Stimulated activated CD8-positive, alpha-beta memory T cell treated with anti-CD3 and anti-CD28 coated beads, Interleukin-12 subunit alpha, Interleukin-12 subunit beta, amount 100 ng/mL, for 24 hours (primary cell): ENCODE data around the gene RCVRN.

Source experiments
- DNase-seq: peaks from one replicate; pipeline ENCODE4 v3.0.0-alpha.2; 2020; ENCODE audit errors: extremely low read depth

RCVRN gene

DNA sequence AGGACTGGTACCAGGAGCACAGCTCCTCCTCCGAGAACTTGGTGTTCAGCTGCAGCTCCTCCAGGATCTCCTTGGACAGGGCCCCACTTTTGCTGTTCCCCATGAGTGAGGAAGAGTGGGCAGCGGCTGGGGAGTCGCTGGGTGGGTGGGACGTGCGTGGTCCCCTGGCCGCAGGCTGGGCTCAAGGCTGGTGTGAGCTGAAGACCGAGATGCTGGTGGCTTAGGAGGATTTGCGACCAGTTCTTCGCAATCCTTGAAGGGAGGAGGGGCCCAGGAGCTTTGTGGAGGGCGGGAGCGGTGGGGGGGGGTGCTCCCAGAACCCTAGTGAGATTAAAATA is at the start of gene RCVRN:
TSS of gene RCVRN (minus strand) at position 194 of the 338 bp plus-strand sequence. CDS start at position 103, 91 bp downstream.
- DNase-seq: no peak

DNA sequence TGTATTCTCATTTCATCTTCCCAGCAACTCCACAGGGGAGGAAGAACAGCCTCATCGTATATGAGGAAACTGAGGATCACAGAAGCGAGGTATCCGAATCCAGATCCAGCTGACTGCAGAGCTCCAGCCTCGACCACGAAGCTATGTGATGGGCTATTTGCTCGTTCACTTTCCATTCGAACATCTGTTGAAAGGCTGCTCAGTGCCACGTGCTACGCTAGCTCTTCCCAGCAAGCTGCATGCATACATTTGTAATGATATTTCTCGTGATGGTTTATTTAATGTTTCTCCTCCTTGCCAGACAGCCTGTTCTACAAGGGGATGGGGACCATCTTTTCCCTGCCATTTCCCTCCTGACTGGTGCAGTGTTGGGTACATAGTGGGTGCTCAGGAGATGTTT is 48.4 kb upstream of the RCVRN start:
- no peak for DNase-seq

DNA sequence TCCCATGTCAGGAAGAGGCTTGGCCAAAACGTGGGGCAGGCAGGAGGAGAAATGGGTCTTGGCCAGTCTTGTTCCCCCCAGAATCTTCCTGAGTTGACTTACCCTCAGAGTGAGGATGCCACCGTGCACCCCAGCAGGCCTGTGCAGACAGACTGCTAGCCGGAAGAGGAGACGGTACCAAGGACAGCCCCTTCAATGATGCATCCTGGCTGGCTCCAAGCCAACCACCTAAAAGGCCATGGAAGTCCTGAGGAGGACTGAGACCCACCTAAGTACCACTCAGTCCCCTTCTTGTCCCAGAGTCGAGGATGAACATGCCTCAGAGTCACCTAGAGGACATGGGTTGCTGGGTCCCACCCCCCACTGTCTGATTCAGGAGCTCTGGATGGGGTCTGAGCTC is 46.7 kb upstream of the RCVRN start:
- DNase-seq: no peak

DNA sequence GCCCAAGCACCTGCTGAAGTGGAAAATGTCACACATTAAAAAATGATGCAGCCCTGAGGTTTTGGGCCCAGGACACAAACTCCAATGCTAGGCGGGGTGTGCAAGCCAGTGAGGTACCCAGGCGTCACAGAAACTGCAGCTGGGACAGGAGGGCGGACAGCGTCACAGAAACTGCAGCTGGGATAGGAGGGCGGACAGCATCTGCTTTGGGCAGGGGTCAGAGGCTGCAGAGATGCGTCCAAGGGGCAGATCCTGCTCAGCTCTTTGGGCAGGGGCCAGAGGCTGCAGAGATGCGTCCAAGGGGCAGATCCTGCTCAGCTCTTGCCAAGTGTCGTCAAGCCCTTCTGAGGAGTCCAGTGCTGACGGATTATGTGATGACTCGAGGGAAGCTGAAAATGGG is 43.9 kb upstream of the RCVRN start:
- DNase-seq: no peak

DNA sequence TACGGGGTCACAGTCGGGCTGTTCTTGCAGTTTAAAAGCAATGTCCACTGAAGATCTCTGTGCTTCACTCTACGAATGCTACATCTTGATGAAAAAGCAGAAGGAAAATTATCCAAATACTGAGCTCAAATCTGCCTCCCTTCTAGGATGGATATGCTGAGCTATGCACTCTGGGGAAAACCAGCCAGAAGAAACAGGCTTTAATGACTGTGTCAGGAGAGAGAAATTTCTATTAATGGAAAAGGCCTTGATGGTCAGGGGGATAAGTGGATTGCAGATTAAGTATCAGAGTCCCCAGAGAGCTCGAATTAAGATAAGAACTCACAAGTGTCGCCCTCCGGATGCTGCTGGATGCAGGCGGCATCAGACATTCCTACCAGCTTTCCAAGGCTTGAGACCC is 39.6 kb upstream of the RCVRN start:
- DNase-seq: no peak

DNA sequence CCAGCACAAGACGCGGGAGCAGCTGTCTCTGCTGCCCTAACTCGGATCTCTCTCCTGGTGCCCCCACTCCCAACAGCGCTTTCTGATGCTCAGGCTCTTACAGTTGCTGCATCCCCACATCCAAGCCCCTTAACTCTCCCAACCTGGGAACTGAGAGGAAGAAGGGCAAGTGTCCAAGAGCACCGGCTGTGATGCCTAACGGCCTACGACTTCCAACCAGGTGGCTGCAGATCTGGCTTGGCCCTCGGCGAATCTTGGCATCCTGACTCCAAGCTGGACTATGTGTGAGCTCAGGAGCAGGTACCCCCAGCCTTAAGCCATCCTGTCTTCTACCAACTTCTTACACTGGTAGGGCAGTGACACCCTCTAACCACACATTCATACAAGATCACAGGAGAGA is 38.3 kb upstream of the RCVRN start:
- no peak for DNase-seq

DNA sequence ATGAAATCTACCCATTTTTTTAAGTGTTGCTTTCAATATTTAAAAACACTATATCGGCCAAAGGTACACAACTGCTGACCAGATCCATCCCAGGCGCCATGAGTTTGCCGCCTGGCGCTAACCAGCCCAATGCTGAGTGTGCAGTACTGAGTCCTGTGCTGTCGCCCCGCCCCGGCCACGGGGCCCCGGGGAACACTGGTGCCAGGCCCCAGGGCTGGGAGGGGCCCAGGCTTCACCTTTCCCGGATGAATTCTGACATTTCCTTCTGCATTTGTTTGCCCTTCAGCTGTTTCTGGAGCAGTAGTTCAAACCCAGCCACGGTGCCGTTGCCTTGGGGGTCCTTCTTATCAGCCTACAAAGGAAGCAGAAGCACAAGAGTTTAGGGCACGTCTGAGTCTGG is 37.8 kb upstream of the RCVRN start:
- no peak for DNase-seq

DNA sequence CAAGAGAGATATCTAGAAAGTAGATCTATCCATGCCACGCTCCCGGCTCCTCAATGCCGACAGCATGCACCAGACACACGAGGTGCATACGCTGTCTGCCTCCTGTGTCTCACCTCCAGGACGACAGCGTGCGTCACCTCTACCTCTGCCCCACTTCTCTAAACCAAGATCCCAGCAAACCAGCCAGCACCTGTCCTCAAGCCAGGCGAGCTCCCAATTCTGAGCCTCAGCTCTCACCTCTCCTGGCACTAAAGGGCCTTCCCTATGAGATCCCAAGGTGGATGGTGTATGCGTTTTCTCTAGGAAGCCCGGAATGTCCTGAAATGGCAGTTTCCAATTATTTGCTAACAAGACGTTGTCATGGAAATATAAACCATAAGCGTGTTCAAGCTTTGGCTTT is 36.2 kb upstream of the RCVRN start:
- no peak for DNase-seq

DNA sequence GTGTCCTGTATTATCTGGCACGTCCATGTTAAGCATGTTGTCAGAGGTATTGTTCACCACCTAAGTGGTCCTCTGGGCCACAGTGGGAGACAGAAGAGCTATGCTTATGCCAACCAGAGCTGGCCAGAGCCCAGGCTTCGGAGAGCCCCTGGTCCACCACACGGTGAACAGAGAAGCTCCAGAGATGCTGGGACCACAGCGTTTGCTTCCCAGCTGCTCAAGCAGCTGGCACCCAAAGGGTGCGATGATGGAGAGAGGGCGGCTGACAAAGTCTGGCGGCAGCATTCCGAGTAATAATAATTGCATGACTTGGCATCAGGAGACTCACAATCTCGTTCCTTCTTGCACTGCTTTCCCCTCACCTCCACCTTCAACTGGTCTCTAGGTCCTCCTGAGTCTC is 35.8 kb upstream of the RCVRN start:
- DNase-seq: no peak

DNA sequence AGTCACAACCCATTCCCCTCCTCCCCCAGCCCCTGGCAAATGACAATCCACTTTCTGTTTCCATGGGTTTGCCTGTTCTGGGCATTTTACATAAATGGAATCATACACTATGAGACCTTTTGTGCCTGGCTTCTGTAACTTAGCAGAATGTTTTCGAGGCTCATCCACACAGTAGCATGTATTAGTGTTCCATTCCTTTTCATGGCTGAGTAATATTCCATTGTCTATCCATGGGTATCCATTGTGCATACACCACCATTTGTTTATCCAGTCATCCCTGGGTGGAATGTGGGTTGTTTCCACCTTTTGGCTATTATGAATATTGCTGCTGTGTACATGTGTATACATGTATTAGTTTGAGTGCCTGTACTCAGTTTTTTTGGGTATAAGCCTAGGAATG is 33.7 kb upstream of the RCVRN start:
- DNase-seq: no peak

DNA sequence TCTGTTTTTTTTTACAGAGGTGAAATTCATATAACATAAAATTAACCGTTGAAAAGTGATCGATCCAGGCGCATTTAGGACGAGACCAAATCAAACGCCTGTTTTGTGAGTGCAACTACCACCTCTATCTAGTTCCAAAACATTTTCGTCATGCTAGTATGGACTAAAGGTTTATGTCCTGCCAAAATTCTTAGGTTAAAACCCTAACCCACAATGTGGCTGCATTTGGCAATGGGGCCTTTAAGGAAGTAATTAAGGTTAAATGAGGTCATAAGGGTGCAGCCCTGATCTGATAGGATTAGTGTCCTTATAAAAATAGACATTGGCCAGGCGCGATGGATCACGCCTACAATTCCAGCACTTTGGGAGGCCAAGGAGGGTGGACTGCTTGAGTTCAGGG is 32.8 kb upstream of the RCVRN start:
- DNase-seq: no peak

DNA sequence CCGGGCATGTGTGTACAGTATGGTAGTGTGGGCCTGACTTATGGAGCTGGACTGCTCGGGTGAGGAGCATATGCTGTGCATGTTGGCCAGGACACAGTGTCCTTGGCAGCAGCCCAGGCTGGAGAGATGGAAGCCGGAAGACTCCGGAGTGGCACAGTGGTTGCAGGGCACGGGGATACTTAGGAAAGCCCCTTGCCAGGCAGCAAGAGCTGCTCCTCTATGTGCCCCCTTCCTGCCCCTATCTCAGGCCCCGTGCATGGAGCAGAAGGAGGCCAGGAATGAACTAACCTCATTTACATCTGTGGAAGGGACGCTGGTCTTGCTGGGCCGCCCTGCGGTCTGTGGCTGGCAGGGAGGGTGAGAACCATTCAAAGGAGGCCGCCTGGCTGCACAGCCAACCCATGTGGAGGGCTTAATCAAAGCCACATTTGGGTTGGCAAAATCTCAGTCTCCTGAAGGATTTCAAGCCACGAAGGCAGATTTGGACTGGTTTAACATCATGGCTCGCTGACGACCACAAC is 32.2 kb upstream of the RCVRN start:
- DNase-seq: no peak

DNA sequence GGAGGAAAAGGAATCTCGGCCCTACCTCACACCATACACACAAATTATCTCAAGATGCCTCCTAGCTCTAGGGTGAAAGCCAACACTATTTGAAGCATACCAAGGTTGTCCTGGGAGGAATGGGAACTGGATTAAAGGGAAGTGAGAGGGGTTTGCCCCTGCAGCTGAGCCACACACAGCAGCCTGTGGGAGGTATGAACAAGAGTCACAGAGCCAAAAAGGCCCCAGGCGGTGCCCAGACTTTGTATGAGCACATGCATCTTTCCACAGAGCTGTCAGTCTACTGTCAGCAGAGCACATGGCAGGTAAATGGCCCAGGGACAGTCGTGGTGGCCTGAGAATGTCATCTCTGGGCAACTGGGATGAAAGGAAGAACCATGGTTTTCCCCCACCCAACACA is 31.0 kb upstream of the RCVRN start:
- no peak for DNase-seq

DNA sequence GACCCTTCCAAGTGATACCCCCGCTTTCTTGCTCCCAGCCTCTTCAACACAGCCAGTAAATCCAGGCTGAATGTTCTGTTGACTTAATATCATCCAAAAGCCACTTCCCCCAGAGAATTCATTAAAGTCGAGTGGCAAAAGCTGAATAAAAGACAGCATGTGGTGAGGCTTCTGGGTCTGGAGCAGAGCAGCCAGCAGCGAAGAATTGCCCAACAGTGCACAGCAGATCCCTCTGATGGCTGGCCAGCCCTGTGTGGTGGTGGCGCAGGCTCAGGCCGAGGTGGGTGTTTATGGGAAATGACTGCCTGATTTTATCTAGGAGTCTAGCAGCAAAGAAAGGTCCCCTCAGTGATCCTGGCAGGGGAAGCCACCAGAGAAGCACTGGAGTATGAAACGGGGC is 30.3 kb upstream of the RCVRN start:
- no peak for DNase-seq

DNA sequence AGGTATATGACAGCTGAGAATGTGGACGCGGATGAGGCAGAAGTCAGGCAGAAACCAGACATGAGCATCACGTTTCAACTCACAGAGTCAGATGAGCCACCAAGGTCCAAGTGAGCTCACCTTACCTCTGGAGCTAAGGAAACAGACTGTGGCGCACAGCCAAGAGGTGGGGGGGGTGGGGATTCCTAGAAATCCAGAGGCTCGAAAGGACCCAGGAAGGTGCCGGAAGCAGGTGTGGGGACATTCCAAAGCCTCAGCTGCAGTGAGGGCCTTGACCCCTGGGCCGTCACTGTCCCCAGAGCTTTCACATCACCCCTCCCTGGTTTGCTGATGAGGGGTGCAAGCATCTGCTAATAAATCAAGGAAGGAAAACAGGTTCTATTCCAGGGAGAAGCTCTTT is 29.3 kb upstream of the RCVRN start:
- no peak for DNase-seq

DNA sequence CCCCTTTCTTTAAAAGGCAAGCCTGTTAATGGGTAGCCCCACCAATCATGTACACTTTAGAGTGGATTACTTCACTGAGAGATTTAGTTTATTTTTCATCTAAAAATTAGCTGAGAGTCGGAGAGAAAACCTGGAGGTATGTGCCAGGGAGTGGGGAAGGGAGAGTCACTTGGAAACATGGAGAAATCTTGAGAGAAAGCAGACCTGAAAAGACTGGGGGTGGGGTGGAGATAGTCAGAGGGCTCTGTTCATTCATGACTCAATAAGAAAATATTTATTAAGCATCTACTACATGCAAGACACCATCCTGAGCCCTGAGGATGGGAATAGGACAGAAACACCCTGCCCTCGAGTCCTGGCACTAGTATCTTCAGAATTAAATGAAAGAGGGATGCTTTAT is 27.4 kb upstream of the RCVRN start:
- DNase-seq: no peak

DNA sequence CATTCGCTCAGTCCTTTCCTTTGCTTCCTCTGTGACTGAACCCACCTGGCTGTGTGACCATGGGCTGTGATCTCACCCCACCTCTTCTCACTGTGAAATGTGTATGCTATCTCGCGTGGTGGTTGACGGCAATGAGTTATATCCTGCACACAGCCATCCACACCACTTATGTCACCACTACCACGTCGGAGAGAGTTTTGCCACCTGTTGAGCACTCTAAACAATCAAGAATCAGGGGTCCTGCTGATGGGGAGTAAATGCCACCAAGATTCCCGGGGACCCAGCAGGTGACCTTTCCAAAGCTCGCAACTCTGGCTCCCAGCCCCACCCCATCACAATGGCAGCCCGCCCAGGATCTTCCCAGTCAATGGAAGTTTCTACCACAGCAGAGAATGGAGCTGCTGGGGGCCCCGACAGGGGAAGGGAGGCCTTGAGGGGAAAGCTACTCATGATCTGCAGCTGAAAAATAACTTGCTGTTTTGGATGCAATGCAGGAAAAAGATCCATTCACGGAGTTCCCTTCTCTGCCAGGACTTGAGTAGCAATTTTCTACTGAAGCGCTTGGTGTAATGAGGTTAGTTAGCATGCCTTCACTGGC is 26.2 kb upstream of the RCVRN start:
- DNase-seq: no peak

DNA sequence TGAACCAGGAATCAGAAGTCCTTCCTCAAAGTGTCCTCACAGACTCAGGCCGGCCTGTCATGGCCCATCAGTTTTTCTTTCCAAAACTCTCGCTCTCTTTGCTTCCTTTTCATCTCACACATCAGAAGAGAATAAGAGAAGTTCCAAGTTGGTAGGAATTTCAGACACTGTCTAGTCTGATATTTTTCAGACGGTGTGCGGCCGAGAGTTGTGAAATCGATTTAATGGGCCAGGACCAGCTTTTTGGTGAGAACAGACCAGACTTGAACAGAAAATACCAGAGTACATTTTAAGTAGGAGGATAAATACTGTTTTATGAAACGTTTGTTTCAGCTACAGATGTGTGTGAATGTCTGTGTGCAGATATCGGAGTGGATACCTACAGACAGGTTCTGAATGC is 24.8 kb upstream of the RCVRN start:
- DNase-seq: no peak

DNA sequence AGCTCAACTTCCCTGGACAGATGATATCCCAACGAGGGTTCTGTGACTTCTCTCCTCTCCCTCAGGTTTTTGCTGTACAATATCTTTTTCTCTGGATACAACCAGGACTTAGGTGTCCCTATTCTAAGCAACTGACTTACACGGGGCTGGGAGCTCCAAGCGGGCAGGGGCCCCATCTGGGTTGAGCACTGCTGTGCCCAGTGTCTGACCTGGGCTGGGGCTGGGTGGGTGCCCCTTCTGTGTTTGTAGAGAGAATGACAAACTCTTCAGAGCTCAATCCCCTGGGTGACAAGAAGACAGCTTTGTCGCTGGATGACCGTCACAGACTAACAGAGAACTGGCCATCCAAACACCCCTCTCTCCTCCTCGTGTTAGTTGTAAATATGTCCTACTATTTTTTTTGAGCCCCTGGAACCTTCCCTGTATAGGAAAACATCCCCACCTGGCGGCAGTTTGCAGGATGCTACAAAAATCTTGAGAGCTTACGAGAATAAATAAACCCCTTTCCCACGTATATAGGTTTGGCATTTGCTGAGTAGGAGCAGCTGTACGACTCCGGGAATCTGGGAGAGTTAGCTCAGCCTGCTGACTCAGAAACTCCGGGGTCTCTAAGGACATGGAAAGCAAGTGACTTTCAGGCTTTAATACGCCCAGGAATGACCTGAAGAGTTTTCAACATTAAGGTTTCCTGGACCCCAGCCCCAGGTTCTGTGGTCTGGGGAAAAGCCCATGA is 23.7 kb upstream of the RCVRN start:
- no peak for DNase-seq

DNA sequence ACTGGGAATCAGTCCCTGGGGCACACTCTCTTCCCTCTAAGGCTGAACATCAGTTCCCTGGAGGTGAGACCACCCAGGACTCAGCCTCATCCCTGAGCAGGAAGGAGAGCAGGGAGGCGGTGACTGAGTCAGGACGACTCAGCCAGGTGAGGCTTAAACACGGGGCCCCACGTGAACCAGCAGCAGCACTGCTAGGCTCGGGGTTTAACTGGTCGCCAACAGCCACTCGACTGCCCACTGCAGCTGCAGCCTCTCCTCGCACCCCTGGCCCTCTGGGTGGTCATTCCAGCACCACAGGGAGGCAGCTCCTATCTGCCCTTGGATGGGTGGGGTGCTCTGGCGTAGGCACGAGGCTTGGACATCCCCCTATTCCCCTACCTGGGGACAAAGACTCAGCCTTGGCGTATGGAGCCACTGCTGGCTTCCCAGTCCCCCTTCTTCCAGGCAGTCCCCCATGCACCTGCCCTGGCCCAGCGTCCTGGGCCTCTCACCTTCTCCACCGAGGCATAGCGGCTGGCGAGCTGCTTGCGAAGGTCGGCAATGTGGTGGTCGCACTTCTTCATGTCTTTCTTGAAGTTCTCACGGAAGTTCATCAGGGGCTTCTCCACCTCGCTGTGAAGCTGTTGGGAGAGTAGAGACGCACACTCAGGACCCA is 21.2 kb upstream of the RCVRN start:
- DNase-seq: no peak

DNA sequence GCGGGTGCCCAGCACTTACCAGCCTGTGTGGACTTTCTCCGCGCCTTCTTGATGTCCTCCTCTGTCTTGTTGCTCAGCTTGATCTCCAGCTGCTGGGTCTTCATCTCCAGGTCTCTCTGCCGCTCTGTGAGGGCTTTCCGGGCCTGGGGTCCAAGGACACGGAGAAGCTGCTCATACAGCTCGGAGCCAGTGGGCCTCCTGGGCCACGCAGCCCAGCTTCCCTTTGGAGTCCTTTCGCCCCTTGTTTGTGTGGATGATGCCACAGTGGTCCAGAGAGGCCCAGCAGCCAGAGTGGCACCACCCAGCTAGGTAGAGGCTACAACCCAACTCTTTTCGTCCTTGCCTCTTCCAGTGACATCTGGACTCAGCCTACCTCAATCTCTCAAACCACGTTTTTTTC is 20.4 kb upstream of the RCVRN start:
- no peak for DNase-seq

DNA sequence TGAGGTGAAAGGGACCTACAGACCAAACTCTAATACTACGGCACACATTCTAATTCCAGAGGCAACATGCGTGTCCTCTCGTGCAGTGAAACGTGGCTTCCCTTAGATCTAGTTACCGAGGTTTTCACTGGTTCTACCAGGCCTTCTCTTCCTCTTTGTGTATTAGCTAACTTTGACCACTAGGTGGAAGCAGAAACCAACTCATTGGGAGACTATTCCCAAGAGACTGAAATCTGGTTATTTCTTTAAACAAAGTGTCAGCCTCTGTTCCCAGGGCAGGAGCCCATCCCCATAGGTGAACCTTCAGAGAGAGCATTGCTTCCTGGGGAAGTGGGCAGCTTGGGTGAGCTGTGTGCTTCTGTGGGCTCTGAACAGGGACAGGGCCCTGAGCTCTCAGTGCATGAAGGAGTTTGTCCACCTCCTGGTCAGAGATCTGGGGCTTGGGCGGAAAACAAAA is 19.7 kb upstream of the RCVRN start:
- DNase-seq: no peak
